MV-4-11 (cell line): ENCODE data around the gene PRSS21.

Experiments
- DNase-seq: peaks from one replicate; lab custom pipeline; 2025; lab: John Stamatoyannopoulos, UW

The PRSS21 gene

DNA sequence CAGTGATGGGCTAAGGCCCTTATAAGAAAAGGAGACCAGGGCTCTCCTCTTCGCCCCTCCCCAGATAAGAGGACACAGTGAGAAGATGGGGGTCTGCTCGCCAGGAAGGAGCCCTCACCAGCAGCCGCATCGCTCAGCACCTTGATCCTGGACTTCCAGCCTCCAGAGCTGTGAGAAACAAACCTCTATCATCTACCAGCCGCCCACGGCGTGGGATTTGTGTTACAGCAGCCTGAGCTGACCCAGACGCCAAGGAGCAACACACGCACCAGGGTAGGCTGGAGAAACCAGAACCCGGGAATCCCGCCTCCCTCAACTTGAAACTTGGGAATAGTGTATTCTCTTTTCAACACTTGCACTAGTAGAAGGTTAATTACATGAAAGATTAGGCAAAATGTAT is 8.9 kb downstream of the PRSS21 start:
- no peak for DNase-seq

DNA sequence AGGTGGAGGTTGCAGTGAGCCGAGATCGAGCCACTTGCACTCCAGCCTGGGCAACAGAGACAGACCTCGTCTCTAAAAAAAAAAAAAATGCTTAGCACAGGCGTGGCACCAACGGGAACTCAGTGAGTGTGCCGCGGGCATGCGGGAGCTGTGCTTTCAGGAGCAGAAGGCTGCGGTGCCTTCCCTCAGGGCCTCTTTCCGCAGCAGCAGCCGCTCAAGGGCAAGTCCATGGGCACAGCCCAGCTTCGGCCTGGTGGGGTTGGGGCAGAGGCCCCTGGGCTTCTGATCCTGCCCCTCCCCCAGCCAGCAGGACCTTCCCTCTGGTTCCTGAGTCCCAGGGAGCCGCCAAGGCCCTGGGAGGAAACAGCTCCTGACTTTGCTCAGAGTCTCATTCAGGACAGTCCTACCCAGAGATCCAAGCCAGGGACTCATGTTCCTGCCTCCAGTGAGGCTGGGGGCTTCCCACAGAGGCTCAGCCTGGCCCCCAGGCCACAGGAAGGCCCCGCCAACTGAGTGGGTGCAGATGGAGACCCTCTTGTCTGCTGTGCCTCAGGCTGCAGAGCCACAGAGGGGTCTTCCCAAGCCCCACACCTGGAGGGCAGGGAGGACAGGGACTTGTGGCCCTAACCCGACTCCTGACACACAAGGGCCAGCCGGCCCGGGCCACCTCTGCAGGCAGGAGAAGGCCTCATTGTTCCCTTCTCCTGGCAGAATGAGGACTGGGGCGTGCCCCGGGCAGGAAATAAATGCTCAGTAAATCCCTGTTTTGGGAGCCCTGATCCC is 9.7 kb downstream of the PRSS21 start:
- no peak for DNase-seq

- no peak for DNase-seq
Observed at GRCh38 chr16:2827374-2827791, 10.3 kb downstream of the PRSS21 start.

DNA sequence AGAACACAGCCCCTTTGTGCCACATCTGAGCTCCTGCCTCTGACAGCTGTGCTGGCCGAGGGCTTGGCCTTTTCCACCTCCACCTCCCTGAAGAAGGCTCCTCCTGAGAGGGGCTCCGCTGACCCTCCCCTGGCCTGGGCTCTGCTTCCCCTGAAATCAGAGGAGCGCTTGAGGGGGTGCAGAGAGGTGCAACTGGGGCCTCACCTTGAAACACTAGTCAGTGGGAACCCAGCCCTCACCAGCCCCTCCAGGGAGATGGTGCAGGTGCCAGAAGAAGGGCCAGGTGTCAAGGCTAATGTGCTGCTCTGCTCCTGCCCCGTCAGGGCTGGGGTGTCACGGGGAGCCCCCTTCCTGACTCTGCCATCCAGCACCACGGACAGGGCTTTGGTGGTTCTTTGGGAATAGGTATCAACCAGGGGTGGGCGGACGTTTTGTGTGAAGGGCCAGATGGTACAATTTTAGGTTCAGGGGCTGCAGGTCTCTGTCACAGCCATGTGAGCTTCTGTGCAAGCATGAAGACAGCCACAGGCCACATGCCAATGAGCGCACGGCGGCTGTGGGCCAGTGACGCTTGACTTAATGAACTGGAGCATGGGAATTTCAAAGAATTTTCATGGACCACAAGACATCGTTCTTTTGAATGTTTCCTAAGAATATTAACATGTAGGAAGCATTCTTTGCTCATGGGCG is 10.9 kb downstream of the PRSS21 start:
- DNase-seq, result no peak

- DNase-seq, result no peak
Observed at GRCh38 chr16:2828521-2828840, 11.4 kb downstream of the PRSS21 start.

GRCh38 chr16:2828876-2829430 is 11.9 kb downstream of the PRSS21 start:
- DNase-seq, result no peak

- no peak for DNase-seq
Observed at GRCh38 chr16:2829501-2830354, 12.7 kb downstream of the PRSS21 start, which contains the start of gene ZG16B. TSS of gene ZG16B (plus strand) at chr16:2830303. CDS start at chr16:2830442, 139 bp downstream.

DNA sequence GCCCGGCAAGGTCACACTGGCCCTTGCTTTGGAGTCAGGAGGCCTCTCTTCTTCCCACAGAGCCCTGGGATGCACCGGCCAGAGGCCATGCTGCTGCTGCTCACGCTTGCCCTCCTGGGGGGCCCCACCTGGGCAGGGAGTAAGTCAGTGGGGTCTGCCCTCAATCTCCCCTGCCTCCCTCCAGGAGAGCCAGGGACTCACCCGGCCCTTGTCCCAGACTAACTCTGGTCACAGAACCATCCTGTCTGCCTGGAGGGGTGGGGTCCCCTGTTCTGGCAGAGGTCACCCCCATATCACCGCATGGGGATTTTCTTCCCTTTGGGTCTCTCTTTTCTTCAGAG is 13.3 kb downstream of the PRSS21 start:
- no peak for DNase-seq

DNA sequence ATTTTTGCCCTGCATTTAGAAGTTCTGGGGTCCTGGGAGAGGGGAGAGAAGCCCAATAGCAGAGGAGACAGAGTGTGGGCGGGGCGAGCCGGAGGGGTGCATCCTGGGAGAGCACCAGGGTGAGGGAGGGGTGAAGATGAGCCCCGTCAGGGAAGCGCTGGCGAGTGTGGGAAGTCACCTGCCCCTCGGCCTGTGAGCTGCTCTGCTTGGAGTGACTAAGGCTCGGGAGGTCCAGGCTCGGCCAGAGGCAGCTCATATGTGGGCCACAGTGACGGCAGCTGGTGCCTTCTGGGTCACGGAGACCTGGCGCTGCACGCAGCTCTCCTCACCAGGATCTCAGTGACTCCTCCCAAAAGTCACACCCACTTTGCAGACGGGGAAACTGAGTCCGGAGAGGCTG is 14.2 kb downstream of the PRSS21 start:
- no peak for DNase-seq

DNA sequence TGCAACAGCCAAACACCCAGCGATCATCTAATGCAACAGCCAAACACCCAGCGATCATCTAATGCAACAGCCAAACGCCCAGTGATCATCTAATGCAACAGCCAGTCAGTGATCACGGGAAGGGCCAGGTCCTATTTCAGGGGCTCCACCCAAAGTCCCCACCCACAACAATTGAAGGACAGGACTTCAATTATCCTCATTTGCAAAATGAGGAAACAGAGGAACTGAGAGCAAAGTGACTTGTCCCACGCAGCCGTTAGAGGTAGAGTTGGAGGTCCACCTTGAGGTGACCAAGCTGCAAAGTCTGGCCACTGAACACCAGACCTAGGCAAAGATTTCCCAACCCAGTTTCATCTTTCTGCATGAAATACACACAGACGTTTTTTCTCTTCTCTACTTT is 16.7 kb downstream of the PRSS21 start:
- DNase-seq, result no peak

DNA sequence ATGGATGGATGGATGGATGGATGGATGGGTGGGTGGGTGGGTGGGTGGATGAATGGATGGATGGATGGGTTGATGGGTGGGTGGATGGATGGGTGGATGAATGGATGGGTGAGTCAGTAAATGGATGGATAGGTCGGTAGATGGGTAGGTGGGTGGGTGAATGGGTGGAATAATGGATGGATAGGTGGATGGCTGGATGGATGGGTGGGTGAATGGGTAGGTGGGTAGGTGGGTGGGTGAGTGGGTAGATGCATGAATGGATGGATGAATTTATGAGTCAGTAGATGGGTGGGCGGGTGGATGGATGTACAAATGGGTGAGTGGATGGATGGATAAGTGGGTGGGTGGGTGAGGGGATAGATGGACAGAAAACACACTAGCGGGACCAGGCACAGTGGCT is 17.9 kb downstream of the PRSS21 start:
- DNase-seq, result no peak

GRCh38 chr16:2835638-2836493 is 18.8 kb downstream of the PRSS21 start:
- peak; percentile 43 for DNase-seq

DNA sequence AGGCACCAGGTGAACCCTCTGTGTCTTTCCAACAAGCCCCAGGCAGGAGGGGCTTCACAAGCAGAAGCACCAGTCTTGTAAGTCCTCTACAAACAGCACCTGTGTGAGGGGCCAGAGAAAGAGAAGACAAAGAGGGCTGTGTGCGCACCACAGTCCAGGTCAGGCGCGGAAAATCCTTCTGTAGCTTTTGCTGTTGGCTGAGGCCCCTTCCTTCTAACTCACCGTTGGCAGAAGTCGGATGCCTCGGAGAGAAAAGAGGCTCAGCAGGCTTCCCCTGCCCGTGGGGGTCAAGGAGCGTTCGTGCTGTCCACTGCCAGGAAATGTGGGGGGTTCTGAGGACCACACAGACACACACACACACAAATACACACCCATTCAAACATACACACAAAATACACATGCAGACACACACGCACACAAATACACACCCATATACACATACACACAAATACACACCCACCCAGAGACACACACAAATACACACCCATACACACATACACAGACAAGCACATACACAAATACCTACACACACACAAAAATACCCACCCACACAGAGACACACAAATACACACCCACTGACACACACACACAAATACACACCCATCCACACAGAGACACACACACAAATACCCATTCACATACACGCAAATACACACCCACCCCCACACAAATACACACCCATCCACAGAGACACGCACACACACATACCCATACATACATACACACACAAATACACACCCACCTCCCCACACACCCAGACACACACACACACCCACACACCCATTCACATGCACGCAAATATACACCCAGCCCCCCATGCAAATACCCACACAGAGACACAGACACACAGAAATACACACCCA is 19.8 kb downstream of the PRSS21 start:
- no peak for DNase-seq

DNA sequence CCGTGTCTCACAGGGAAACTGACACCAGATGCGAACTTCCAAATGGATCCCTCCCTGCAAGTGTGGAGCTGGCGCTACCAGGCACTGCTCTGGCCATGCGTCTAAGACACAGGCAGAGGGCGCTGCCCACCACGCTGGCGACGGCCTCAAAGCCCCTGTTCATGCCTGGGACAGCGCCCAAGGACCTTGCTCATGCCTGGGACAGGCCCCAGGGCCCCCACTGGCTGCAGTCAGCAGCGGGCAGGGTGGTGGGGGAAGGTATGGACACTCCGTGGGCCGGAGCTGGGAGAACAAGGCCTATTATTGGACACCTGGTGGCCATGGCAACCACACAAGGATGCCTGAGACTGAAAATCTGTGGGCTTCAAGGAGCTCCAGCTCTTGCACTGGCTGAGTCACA is 21.9 kb downstream of the PRSS21 start:
- DNase-seq, result peak; percentile 36

GRCh38 chr16:2839650-2840450 is 22.8 kb downstream of the PRSS21 start:
- no peak for DNase-seq

DNA sequence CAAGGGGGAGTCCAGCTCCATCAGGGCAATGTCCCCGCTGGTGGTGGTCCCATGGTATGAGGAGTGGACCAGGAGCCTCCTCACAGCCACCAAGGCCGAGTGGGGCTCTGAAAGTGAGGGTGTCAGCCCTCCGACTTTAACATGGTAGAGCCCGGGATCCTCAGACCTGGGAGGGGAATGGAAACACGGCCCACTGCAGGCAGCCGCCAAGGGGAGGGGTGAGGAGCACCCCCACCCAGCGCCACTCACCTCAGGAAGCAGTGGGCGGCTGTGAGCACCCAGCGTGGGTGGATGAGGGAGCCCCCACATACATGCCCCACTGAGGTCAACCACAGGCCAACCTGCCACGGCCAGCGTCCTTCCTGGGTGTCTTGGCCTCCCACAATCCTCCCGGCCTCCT is 23.9 kb downstream of the PRSS21 start:
- DNase-seq, result no peak

- DNase-seq, result no peak
Observed at GRCh38 chr16:2841606-2842339, 24.7 kb downstream of the PRSS21 start.

GRCh38 chr16:2842340-2843000 is 25.4 kb downstream of the PRSS21 start:
- DNase-seq, result peak; percentile 59

- no peak for DNase-seq
Observed at GRCh38 chr16:2843526-2843925, 26.5 kb downstream of the PRSS21 start.
